ENCODE measurements around the gene HGFAC.

HGFAC gene

GRCh38 chr4:3414421-3415279, 27.1 kb upstream of the HGFAC start:
- Histone ChIP-seq H4K8ac (ENCODE audit: low read length) (no peak overlapping the region), H3K4me2 (ENCODE audit: low read length, poor library complexity, severe bottlenecking) (no peak overlapping the region), H3K9me3 (ENCODE audit: control insufficient read depth, low read length) (no peaks in the 10 kb centered on the region), H2BK120ac (ENCODE audit: low read depth, low read length) (no peak overlapping the region), H4K91ac (ENCODE audit: low read length) (no peak overlapping the region), H2BK12ac (ENCODE audit: low read length in 2 of 2) (no peak overlapping the region), H3K79me1 (replicated peaks; ENCODE audit: low read length, poor library complexity, severe bottlenecking) (peaks cover 25% of the 10 kb centered on the region), H3K23ac (ENCODE audit: low read length in 2 of 2) (no peak overlapping the region), H3K27ac (ENCODE audit: low read length, poor library complexity, severe bottlenecking) (no peak overlapping the region), H2AFZ (ENCODE audit: low read depth, low read length) (no peak overlapping the region), H3K36me3 (ENCODE audit: control insufficient read depth in 1 of 2, insufficient read depth in 2 of 2, low read depth in 1 of 2, low read length in 2 of 2) (peaks cover 27 to 47% of the 10 kb centered on the region in 2 experiments), H3K4me1 (ENCODE audit: control insufficient read depth, insufficient read depth, low read depth, low read length) (peaks cover 17% of the 10 kb centered on the region), H3K18ac (ENCODE audit: low read depth in 1 of 2, low read length in 2 of 2) (no peak overlapping the region), H3K9ac (ENCODE audit: low read length) (no peak overlapping the region), H2BK15ac (ENCODE audit: low read depth, poor library complexity, severe bottlenecking) (peak overlapping the region; percentile 9), H3K27me3 (ENCODE audit: control insufficient read depth in 1 of 2, insufficient read depth in 1 of 2, low read length in 2 of 2) (no peaks in the 10 kb centered on the region), H2BK5ac (ENCODE audit: low read depth, low read length, poor library complexity, severe bottlenecking) (no peak overlapping the region), H3K14ac (ENCODE audit: low read length in 2 of 2) (peak overlapping the region in 1 of 2 experiments; percentile 4), H3K4me3 (ENCODE audit: insufficient read depth in 1 of 2, low read depth in 1 of 2, low read length in 2 of 2) (no peak overlapping the region), H2AK5ac (ENCODE audit: low read length, severe bottlenecking) (no peak overlapping the region), H3K4ac (ENCODE audit: low read depth in 1 of 2, low read length in 2 of 2) (no peak overlapping the region)
- no peak for DNase-seq
- 94% methylated on average over 25 of the region's 37 CpGs for WGBS

- no peak overlapping the region for H2BK5ac ChIP-seq (ENCODE audit: low read depth, low read length, poor library complexity, severe bottlenecking)
- no peaks in the 10 kb centered on the region for H3K27me3 ChIP-seq (ENCODE audit: control insufficient read depth in 1 of 2, insufficient read depth in 1 of 2, low read length in 2 of 2)
- no peak overlapping the region for H4K91ac ChIP-seq (ENCODE audit: low read length)
- H2BK15ac ChIP-seq (ENCODE audit: low read depth, poor library complexity, severe bottlenecking): no peak overlapping the region
- H3K27ac ChIP-seq (ENCODE audit: low read length, poor library complexity, severe bottlenecking): no peak overlapping the region
- peaks cover 15% of the 10 kb centered on the region for H3K4me1 ChIP-seq (ENCODE audit: control insufficient read depth, insufficient read depth, low read depth, low read length)
- WGBS: 94% methylated on average over 33 of the region's 33 CpGs
- H3K23ac ChIP-seq (ENCODE audit: low read length in 2 of 2): no peak overlapping the region
- no peak overlapping the region for H3K14ac ChIP-seq (ENCODE audit: low read length in 2 of 2)
- no peak overlapping the region for H2AFZ ChIP-seq (ENCODE audit: low read depth, low read length)
- H3K4me2 ChIP-seq (ENCODE audit: low read length, poor library complexity, severe bottlenecking): no peak overlapping the region
- peaks cover 27 to 53% of the 10 kb centered on the region in 2 experiments for H3K36me3 ChIP-seq (ENCODE audit: control insufficient read depth in 1 of 2, insufficient read depth in 2 of 2, low read depth in 1 of 2, low read length in 2 of 2)
- H3K9me3 ChIP-seq (ENCODE audit: control insufficient read depth, low read length): no peaks in the 10 kb centered on the region
- no peak overlapping the region for H2AK5ac ChIP-seq (ENCODE audit: low read length, severe bottlenecking)
- no peak overlapping the region for H2BK120ac ChIP-seq (ENCODE audit: low read depth, low read length)
- peaks cover 20% of the 10 kb centered on the region for H3K79me1 ChIP-seq (replicated peaks; ENCODE audit: low read length, poor library complexity, severe bottlenecking)
- H3K18ac ChIP-seq (ENCODE audit: low read depth in 1 of 2, low read length in 2 of 2): no peak overlapping the region
- no peak overlapping the region for H3K4ac ChIP-seq (ENCODE audit: low read depth in 1 of 2, low read length in 2 of 2)
- H2BK12ac ChIP-seq (ENCODE audit: low read length in 2 of 2): no peak overlapping the region
- H4K8ac ChIP-seq (ENCODE audit: low read length): no peak overlapping the region
- no peak overlapping the region for H3K9ac ChIP-seq (ENCODE audit: low read length)
- DNase-seq: no peak
- no peak overlapping the region for H3K4me3 ChIP-seq (ENCODE audit: insufficient read depth in 1 of 2, low read depth in 1 of 2, low read length in 2 of 2)
These were observed 26.2 kb upstream of the HGFAC start for GRCh38 chr4:3415471-3416141.

DNA sequence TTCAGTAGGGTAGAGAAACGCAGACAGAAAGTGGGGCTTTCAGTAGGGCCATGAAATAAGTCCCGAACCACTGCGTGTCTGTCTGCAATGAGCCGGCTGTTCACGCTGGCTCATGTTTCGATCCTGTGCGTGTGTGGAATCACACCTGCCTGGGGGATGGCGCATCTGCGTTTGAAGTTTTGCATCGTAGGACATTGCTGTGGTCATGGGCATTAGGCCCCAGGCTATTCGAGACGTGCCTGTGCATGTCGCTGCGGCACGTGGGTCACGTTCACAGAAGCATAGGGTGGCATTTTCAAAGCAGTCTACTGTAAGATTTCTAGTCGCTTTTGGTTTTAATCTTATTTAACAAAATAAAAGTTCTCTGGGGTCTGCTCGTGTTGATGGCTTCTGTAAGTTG, 25.5 kb upstream of the HGFAC start:
- Histone ChIP-seq H2AK5ac (ENCODE audit: low read length, severe bottlenecking) (no peak overlapping the region), H3K9me3 (ENCODE audit: control insufficient read depth, low read length) (no peaks in the 10 kb centered on the region), H3K18ac (ENCODE audit: low read depth in 1 of 2, low read length in 2 of 2) (no peak overlapping the region), H3K4me3 (ENCODE audit: insufficient read depth in 1 of 2, low read depth in 1 of 2, low read length in 2 of 2) (no peak overlapping the region), H3K27ac (ENCODE audit: low read length, poor library complexity, severe bottlenecking) (no peak overlapping the region), H2BK15ac (ENCODE audit: low read depth, poor library complexity, severe bottlenecking) (no peak overlapping the region), H3K4me1 (ENCODE audit: control insufficient read depth, insufficient read depth, low read depth, low read length) (peaks cover 16% of the 10 kb centered on the region), H3K79me1 (replicated peaks; ENCODE audit: low read length, poor library complexity, severe bottlenecking) (peaks cover 16% of the 10 kb centered on the region), H4K8ac (ENCODE audit: low read length) (no peak overlapping the region), H3K23ac (ENCODE audit: low read length in 2 of 2) (no peak overlapping the region), H3K4me2 (ENCODE audit: low read length, poor library complexity, severe bottlenecking) (no peak overlapping the region), H2BK5ac (ENCODE audit: low read depth, low read length, poor library complexity, severe bottlenecking) (no peak overlapping the region), H3K36me3 (ENCODE audit: control insufficient read depth in 1 of 2, insufficient read depth in 2 of 2, low read depth in 1 of 2, low read length in 2 of 2) (peaks cover 27 to 58% of the 10 kb centered on the region in 2 experiments), H2AFZ (ENCODE audit: low read depth, low read length) (no peak overlapping the region), H3K9ac (ENCODE audit: low read length) (no peak overlapping the region), H2BK12ac (ENCODE audit: low read length in 2 of 2) (no peak overlapping the region), H3K27me3 (ENCODE audit: control insufficient read depth in 1 of 2, insufficient read depth in 1 of 2, low read length in 2 of 2) (no peaks in the 10 kb centered on the region), H2BK120ac (ENCODE audit: low read depth, low read length) (no peak overlapping the region), H3K14ac (ENCODE audit: low read length in 2 of 2) (no peak overlapping the region), H4K91ac (ENCODE audit: low read length) (no peak overlapping the region), H3K4ac (ENCODE audit: low read depth in 1 of 2, low read length in 2 of 2) (no peak overlapping the region)
- no peak for DNase-seq
- WGBS: 91% methylated on average over 18 of the region's 18 CpGs

DNA sequence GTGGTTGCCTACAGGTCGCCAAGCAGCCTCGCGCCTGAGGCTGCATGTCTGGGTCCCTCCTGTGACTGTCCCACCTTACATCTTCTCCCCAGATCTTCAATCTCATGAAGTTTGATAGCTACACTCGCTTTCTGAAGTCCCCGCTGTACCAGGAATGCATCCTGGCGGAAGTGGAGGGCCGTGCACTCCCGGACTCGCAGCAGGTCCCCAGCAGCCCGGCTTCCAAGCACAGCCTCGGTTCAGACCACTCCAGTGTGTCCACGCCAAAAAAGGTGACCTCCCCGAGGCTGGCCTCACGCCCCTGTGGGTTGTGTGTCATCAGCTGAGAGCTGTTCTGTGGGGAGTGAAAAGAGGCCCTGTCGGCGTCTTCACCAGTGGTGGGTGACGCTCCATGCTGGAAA, 24.9 kb upstream of the HGFAC start:
- no peak overlapping the region for H2AK5ac ChIP-seq (ENCODE audit: low read length, severe bottlenecking)
- H3K4me3 ChIP-seq (ENCODE audit: insufficient read depth in 1 of 2, low read depth in 1 of 2, low read length in 2 of 2): no peak overlapping the region

More for the DNA sequence above, 24.9 kb upstream of the HGFAC start:
- WGBS: 95% methylated on average over 17 of the region's 17 CpGs
- no peak overlapping the region for H3K9ac ChIP-seq (ENCODE audit: low read length)
- no peaks in the 10 kb centered on the region for H3K9me3 ChIP-seq (ENCODE audit: control insufficient read depth, low read length)
- H3K36me3 ChIP-seq (ENCODE audit: control insufficient read depth in 1 of 2, insufficient read depth in 2 of 2, low read depth in 1 of 2, low read length in 2 of 2): peaks cover 27 to 64% of the 10 kb centered on the region in 2 experiments
- H2BK12ac ChIP-seq (ENCODE audit: low read length in 2 of 2): no peak overlapping the region
- no peak overlapping the region for H3K23ac ChIP-seq (ENCODE audit: low read length in 2 of 2)
- H2BK120ac ChIP-seq (ENCODE audit: low read depth, low read length): no peak overlapping the region
- no peak overlapping the region for H2AFZ ChIP-seq (ENCODE audit: low read depth, low read length)
- no peak overlapping the region for H2BK15ac ChIP-seq (ENCODE audit: low read depth, poor library complexity, severe bottlenecking)
- H3K14ac ChIP-seq (ENCODE audit: low read length in 2 of 2): no peak overlapping the region
- H3K79me1 ChIP-seq (replicated peaks; ENCODE audit: low read length, poor library complexity, severe bottlenecking): peaks cover 11% of the 10 kb centered on the region
- DNase-seq: no peak
- no peak overlapping the region for H3K4me2 ChIP-seq (ENCODE audit: low read length, poor library complexity, severe bottlenecking)
- no peak overlapping the region for H3K4ac ChIP-seq (ENCODE audit: low read depth in 1 of 2, low read length in 2 of 2)
- H3K4me1 ChIP-seq (ENCODE audit: control insufficient read depth, insufficient read depth, low read depth, low read length): peaks cover 16% of the 10 kb centered on the region
- H3K27ac ChIP-seq (ENCODE audit: low read length, poor library complexity, severe bottlenecking): no peak overlapping the region
- H3K27me3 ChIP-seq (ENCODE audit: control insufficient read depth in 1 of 2, insufficient read depth in 1 of 2, low read length in 2 of 2): no peaks in the 10 kb centered on the region
- no peak overlapping the region for H3K18ac ChIP-seq (ENCODE audit: low read depth in 1 of 2, low read length in 2 of 2)
- no peak overlapping the region for H4K8ac ChIP-seq (ENCODE audit: low read length)
- H2BK5ac ChIP-seq (ENCODE audit: low read depth, low read length, poor library complexity, severe bottlenecking): no peak overlapping the region
- no peak overlapping the region for H4K91ac ChIP-seq (ENCODE audit: low read length)
